GM12801 (cell line): ENCODE data around the gene ZNF799.

Experiments used
- CTCF ChIP-seq: IDR thresholded peaks from one replicate; pipeline ENCODE4 v1.5.1; 2011; ENCODE audit warnings: control low read depth; ENCODE audit not compliant: insufficient read length; ENCODE audit errors: extremely low read depth

The ZNF799 gene

GRCh38 chr19:12400633-12401502 lies at the start of gene ZNF799:
TSS of gene ZNF799 (minus strand) at chr19:12401271. CDS start at chr19:12401070, 201 bp downstream.
- TF ChIP-seq CTCF: no peak

GRCh38 chr19:12450844-12451243 lies 49.8 kb upstream of the ZNF799 start:
- no peak for TF ChIP-seq CTCF

- no peak for TF ChIP-seq CTCF
Measured at GRCh38 chr19:12448808-12449207, 47.7 kb upstream of the ZNF799 start.

DNA sequence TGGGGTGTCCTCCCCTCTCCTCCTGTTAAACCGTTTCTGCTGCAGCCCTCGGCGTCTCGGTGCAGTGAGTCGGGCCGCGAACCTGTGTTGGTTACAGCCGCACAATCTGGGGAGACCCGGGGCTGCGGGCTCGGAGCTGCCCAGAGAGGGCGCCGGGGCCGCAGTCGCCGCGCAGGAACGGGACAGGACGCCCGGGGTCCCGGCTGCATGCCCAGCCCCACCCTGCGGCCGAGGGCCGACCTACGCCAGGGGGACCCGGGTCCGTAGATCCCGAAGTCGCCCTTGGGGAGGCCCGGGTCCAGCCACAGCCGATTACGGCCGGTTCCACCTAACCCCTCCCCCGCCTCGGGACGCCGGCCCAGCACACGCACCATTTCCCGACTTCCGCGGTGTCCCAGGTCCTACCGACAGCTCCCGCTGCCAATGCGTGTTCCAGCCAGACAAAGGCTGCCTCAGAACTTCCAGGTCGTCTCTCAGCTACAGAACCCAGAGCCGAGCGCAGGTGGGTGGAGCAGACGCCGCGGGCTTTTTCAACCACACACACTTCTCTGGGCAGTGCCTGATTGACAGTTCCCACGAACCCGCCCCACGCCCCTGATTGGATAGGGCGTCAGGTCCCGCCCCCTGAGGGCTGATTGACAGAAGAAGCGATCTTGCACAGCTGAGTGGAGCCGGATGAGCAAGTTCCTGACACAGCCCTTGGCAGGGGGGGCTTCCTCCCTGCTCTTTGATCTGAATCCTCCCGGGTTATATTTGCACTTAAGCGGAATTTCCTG lies 39.7 kb upstream of the ZNF799 start, which contains the start of gene ZNF443:
TSS of gene ZNF443 (minus strand) at position 481 of the 776 bp plus-strand sequence. CDS start at position 374, 107 bp downstream.
- TF ChIP-seq CTCF: no peak

- no peak for TF ChIP-seq CTCF
Measured at GRCh38 chr19:12425888-12426274, 24.8 kb upstream of the ZNF799 start.

- no peak for TF ChIP-seq CTCF
Measured at GRCh38 chr19:12425236-12425887, 24.3 kb upstream of the ZNF799 start.

DNA sequence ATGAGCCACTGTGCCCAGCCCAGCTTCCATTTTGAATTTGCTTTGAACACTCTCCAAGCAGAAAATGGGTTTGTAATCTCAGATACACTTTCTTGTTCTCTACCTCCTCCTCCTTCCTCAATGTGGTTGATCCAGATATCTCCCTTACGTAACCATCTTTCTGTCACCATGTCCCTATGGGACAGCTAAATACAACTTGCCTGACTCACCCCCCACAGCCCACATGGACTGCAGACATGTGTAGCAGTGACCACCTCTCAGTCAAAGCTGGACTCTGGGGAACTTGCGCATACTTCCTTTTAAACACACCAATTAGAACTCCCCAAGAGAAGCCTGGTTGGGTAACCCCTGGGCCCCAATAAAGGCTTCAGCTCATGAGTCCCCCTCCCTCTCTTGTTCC lies 10.8 kb upstream of the ZNF799 start:
- TF ChIP-seq CTCF: no peak
